MG63 (cell line): Measurements from ENCODE around the gene HOXB4. TPM values are rescaled to one million over a fixed set of nuclear protein-coding genes. Genes with fewer than 3 reads are reported as not detected.

Experiments
- DNase-seq: peaks from one replicate; pipeline ENCODE4 v3.0.0-alpha.2; 2020
- H3K27me3 ChIP-seq: fragments of 250-450 bp; sonication (Bioruptor Pico); 2 replicates; pipeline ENCODE4 v1.5.1; 2020; ENCODE audit warnings: mild to moderate bottlenecking, moderate library complexity
- H3K36me3 ChIP-seq: fragments of 250-450 bp; sonication (Bioruptor Pico); 2 replicates; pipeline ENCODE4 v1.5.1; 2020; ENCODE audit warnings: mild to moderate bottlenecking, moderate library complexity
- H3K4me3 ChIP-seq: fragments of 250-450 bp; sonication (Bioruptor Pico); 2 replicates; pipeline ENCODE4 v1.5.1; 2020; ENCODE audit warnings: mild to moderate bottlenecking, moderate library complexity
- H3K9me3 ChIP-seq: fragments of 250-450 bp; sonication (Bioruptor Pico); 2 replicates; pipeline ENCODE4 v1.5.1; 2020; ENCODE audit warnings: mild to moderate bottlenecking, moderate library complexity
- total RNA-seq: library from RNA; depleted of rRNA; stranded (reverse); fragments of >200 nt; shearing (Covaris generic); gene quantifications from 2 replicates; pipeline ENCODE4 v1.2.3, GENCODE V29; 2014; ENCODE audit warnings: low replicate concordance

The HOXB4 gene
- total RNA-seq, 1 experiment from 2014 or later, result 4.2 TPM

- no peak overlapping the region for H3K4me3 ChIP-seq
- no peak for DNase-seq
- no peaks in the 10 kb centered on the region for H3K9me3 ChIP-seq
- peaks cover 67% of the 10 kb centered on the region for H3K36me3 ChIP-seq
- no peaks in the 10 kb centered on the region for H3K27me3 ChIP-seq
Observed at GRCh38 chr17:48561884-48562810, 16.0 kb downstream of the HOXB4 start.

DNA sequence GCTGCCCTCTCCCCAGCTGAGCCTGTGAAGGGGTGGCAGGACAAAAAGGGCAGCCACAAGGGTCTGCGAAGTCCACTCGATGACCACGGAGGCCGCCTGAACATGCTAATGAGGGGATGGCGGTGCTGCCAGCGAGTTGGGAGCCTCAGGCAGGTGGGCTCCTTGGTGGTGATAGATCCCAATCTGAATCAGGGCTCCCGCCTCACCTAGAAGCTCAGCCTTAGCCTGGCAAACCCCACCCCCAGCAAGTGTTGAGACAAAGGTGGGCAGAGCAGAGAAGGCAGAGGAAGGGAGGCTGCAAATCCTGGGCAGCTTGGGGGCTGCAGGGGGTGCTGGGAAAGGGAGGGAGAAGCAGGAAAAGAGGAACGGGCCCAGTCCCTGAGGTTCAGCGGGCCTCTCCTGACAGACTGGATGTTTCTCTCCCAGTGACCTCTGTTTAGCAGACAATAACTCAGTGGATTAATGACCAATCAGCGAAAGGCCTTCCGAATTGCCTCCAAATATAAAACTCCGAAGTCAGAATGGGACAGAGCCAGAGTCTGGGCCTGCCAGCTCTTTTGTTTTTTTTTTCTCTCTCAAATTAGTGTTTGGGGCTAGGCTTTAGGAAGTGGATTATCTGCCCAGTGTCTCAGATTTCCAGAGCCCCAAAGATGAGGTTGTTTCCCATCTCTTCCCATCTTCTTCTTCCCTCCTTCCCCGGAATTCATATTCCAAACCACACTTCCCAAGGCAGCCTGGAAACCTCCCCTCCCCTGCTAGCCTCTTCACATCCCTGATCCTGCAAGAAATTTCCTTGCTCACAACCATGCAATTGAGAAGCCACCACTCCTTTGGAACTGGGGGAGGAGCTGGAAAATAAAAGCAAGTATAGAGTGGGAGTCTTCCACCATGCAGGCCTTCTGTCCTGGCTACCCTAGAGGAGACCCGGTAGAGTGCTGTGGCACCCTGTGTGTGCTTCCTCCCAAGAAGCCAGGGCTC, 18.0 kb downstream of the HOXB4 start:
- no peak overlapping the region for H3K4me3 ChIP-seq
- no peaks in the 10 kb centered on the region for H3K9me3 ChIP-seq
- peaks cover 54% of the 10 kb centered on the region for H3K36me3 ChIP-seq
- DNase-seq, result no peak
- no peaks in the 10 kb centered on the region for H3K27me3 ChIP-seq

DNA sequence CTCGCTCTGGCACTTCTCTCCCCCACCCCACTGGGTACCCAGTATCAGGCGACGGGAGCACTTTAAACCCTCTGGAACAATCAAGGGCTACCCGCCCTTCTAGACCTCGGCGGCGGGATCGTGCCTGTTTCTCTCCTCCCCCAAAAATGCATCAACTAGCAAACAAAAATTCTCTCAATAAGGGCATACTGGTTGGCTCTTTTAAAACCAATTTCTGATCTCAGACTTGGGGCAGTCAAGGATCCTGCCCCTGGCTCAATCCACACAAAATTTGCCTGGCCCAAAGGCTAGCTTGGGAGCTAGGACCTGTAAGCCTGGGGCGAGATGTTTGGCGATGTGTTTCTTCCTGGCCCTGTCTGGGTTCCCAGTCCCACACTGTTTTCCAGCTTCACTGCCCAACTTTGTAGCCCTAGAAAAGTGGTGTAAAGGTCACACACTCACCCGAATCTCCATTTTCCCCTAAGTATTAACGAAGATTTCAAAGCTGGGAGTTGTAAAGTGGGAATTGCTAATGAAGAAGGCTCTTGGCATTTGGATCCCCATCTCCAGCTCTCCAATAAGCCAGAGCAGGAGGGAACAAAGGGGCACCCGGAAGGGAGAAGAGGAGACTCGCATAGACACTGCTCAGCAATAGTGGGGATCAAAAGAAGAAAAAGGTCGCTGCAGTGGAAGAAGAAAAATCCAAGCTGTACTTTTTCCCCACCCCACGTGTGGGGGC, 18.9 kb downstream of the HOXB4 start:
- no peak for DNase-seq
- no peak overlapping the region for H3K4me3 ChIP-seq
- H3K27me3 ChIP-seq, result no peaks in the 10 kb centered on the region

GRCh38 chr17:48558831-48559121, 19.4 kb downstream of the HOXB4 start:
- H3K4me3 ChIP-seq, result no peak overlapping the region
- peaks cover 56% of the 10 kb centered on the region for H3K36me3 ChIP-seq
- no peaks in the 10 kb centered on the region for H3K27me3 ChIP-seq
- H3K9me3 ChIP-seq, result no peaks in the 10 kb centered on the region
- no peak for DNase-seq

More for the DNA sequence above, 18.9 kb downstream of the HOXB4 start:
- Histone ChIP-seq H3K36me3 (peaks cover 51% of the 10 kb centered on the region), H3K9me3 (no peaks in the 10 kb centered on the region)

- Histone ChIP-seq H3K27me3 (no peaks in the 10 kb centered on the region), H3K36me3 (peaks cover 53% of the 10 kb centered on the region), H3K9me3 (no peaks in the 10 kb centered on the region), H3K4me3 (no peak overlapping the region)
- DNase-seq, result no peak
Observed at GRCh38 chr17:48558057-48558830, 19.9 kb downstream of the HOXB4 start.

DNA sequence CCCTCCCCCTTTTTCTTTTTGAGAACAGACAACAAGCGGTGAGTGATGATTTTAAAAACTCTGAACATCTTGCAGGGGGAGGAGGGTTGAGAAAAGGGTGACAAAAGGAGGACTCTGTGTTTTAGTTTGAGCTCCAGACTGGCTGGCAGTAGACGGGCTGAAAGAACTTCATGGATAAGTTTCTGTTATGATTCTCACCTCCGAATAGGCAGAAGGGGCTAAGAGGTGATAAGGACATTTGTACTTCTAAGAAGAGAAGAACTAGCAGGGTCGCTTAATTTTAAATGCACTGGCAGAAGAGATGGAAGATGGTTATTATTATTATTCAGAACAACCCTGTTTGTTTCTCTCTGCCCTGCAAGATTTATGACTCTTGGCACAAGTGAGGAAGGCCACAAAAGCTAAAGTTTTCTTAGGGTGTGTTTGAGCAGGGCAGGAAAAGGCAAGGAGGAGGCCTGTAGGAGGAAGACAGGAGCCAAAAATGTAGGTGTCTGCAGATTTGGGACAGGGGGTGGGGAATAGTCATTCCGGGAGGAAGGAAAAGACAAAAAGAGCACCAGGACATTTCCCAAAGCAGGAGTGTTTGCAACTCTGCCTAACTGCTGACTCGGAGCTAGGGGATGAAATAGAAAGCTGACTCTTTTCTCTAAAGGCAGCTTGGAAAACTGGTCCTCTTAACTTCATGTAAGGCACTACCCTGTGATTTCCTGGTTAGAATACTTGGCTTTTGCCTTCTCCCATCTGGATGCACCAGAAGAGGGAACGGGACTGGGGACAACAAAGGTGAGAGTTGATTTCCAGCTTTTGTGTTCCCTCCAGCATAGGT, 21.4 kb downstream of the HOXB4 start:
- Histone ChIP-seq H3K4me3 (no peak overlapping the region), H3K36me3 (peaks cover 50% of the 10 kb centered on the region)
- DNase-seq, result no peak

GRCh38 chr17:48556229-48556575, 21.9 kb downstream of the HOXB4 start:
- H3K4me3 ChIP-seq, result no peak overlapping the region

More for the DNA sequence above, 21.4 kb downstream of the HOXB4 start:
- Histone ChIP-seq H3K9me3 (no peaks in the 10 kb centered on the region), H3K27me3 (no peaks in the 10 kb centered on the region)

GRCh38 chr17:48555258-48556228, 22.6 kb downstream of the HOXB4 start:
- Histone ChIP-seq H3K27me3 (no peaks in the 10 kb centered on the region), H3K36me3 (peaks cover 48% of the 10 kb centered on the region), H3K9me3 (no peaks in the 10 kb centered on the region), H3K4me3 (peak overlapping the region; percentile 19)
- DNase-seq, result peak; percentile 50

More at GRCh38 chr17:48556229-48556575, 21.9 kb downstream of the HOXB4 start:
- Histone ChIP-seq H3K9me3 (no peaks in the 10 kb centered on the region), H3K36me3 (peaks cover 47% of the 10 kb centered on the region), H3K27me3 (no peaks in the 10 kb centered on the region)
- no peak for DNase-seq

DNA sequence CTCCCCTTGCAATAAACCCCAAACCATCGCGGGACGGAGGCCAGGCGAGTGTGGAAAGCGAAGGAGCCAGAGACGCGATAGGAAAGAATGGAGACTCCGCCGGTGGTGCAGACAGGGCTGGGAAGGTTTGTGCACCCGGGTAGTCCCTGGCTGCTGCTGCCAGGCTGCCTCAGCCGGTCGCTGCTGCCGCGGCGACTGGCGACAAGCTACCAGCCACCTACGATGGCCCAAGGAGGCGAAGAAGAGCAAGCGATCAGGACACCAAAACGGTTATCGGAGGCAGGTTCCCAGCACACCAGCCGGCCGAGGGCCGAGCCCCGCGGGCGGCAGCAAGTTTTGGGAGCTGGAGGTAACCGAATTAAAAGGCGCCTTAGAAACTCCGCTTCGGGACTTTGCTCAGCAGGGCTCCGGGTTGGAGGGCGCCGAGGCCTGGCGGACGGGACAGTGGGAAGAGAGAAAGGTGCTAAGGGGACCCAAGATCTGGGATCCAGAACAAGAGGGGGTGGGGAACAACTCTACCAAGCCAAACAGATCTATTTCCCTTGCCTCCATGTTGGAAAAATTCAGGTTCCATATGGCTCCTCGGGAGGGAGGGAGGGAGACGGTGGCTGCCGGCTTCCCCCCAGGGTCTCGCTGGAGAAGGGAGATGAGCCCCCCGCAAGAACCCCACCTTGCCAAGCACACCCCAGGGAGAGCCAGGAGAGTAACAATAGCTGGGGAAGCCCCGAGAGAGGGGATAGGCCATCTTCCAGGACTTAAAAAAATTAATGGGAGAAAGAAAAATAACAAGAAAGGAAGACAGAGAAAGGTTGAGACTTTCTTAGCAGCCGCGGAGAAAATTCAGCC, 23.5 kb downstream of the HOXB4 start:
- H3K27me3 ChIP-seq, result no peaks in the 10 kb centered on the region
- peaks cover 54% of the 10 kb centered on the region for H3K36me3 ChIP-seq
- DNase-seq, result no peak
- peak overlapping the region; percentile 19 for H3K4me3 ChIP-seq
- H3K9me3 ChIP-seq, result no peaks in the 10 kb centered on the region

GRCh38 chr17:48553826-48554225, 24.3 kb downstream of the HOXB4 start:
- no peaks in the 10 kb centered on the region for H3K9me3 ChIP-seq
- H3K27me3 ChIP-seq, result no peaks in the 10 kb centered on the region
- H3K4me3 ChIP-seq, result no peak overlapping the region; the same call in 1 of the 2 replicates
- H3K36me3 ChIP-seq, result peaks cover 52% of the 10 kb centered on the region
- DNase-seq, result no peak

- Histone ChIP-seq H3K4me3 (no peak overlapping the region), H3K27me3 (no peaks in the 10 kb centered on the region), H3K9me3 (no peaks in the 10 kb centered on the region), H3K36me3 (peaks cover 46% of the 10 kb centered on the region)
- no peak for DNase-seq
Observed at GRCh38 chr17:48553190-48553547, 25.0 kb downstream of the HOXB4 start.

DNA sequence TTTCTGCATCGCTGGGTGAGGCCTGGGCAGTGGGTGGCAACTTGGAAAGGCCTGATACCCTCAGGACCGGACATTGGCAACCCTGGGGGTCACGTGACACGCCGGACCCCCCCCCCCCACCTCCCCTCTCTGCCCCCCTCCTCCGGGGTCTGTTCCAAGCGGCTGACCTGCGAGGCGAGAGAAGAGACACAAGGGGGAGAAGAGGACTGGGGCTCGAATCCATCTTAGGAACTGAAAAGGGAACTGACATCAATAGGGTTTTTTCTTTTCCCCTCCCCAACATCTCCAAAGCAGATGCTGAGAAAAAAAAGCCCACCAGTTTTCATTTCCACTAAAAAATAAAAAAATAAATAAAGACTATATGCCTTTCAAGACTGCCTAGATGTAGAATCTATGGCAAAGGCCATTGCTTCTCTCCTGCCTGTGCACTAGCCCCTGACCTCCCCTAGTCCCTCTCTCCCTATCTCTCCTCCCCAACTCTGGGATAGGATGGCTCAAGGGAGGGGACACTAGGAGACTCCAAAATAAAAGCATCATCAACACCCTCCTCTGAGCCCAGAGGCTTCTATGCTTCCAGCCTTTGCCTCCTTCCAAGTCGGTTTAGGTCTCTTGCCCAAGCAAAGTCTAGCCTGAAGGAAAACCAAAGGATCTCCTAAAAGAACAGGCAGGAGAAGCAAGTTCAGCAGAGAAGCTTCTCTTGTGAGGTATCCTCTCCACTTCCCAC, 25.5 kb downstream of the HOXB4 start:
- no peaks in the 10 kb centered on the region for H3K27me3 ChIP-seq
- peaks cover 49% of the 10 kb centered on the region for H3K36me3 ChIP-seq
- DNase-seq, result no peak
- no peaks in the 10 kb centered on the region for H3K9me3 ChIP-seq
- no peak overlapping the region for H3K4me3 ChIP-seq
